H1 (cell line): ENCODE data around the gene RAB10. TPM values are rescaled to one million over a fixed set of nuclear protein-coding genes. Genes with fewer than 3 reads are reported as not detected.

ENCODE experiments used
- BCL11A ChIP-seq, 2 experiments: IDR thresholded peaks; one replicate each; pipeline ENCODE4 v1.6.1; 2011; ENCODE audit warnings: low read depth in 2 of 2, low read length in 2 of 2, mild to moderate bottlenecking in 2 of 2
- CTBP2 ChIP-seq: IDR thresholded peaks from 2 replicates; pipeline ENCODE4 v1.7.0; 2011; ENCODE audit warnings: borderline replicate concordance, mild to moderate bottlenecking, moderate library complexity, mixed read lengths, low read length; ENCODE audit not compliant: insufficient read depth, insufficient read length
- KDM5A ChIP-seq: fragments of 200-600 bp; IDR thresholded peaks from 2 replicates; pipeline ENCODE4 v1.7.1; 2012; ENCODE audit warnings: mild to moderate bottlenecking, low read length, inconsistent platforms, mixed read lengths
- NANOG ChIP-seq: IDR thresholded peaks from 2 replicates; pipeline ENCODE4 v1.6.1; 2011; ENCODE audit warnings: low read length, low read depth, mild to moderate bottlenecking, inconsistent platforms; ENCODE audit not compliant: insufficient read depth, poor library complexity, severe bottlenecking
- RFX5 ChIP-seq: IDR thresholded peaks from 2 replicates; pipeline ENCODE4 v1.6.1; 2011; ENCODE audit warnings: low read depth, low read length, improper control_type of control experiment, borderline replicate concordance
- polyA plus RNA-seq, 7 experiments: library from polyadenylated mRNA; depleted of rRNA in 3 of 7; stranded (reverse) in 5 of 7; unstranded in 2 of 7; fragments of >200 nt in 5 of 7; fragments of 200-250 nt in 2 of 7; gene quantifications; 1 replicate in 5 of 7; 2 replicates in 1 of 7; 4 replicates in 1 of 7; pipeline versions ENCODE4 v1.2.1 to v1.2.3, GENCODE V29; 2011 to 2013; ENCODE audit warnings: missing spikeins in 2 of 7, mixed read lengths in 2 of 7
- total RNA-seq: library from RNA; stranded (reverse); fragmentation: NEBNext Ultra II Directional; extraction: Animal tissue kit (Norgen Biotek cat#: 25700); gene quantifications from 2 replicates; pipeline ENCODE4 v1.2.1, GENCODE V29; 2021
- TF ChIP-seq, protein P1 (sequence below): IDR thresholded peaks from 2 replicates; pipeline ENCODE4 v1.6.1; 2012; ENCODE audit warnings: inconsistent platforms

Gene RAB10
- total and polyA plus RNA-seq, 2 of the 8 experiments (the other 6 are each of a cell fraction or from before 2014, with no cell fraction given), result 42.6 to 136 TPM

DNA sequence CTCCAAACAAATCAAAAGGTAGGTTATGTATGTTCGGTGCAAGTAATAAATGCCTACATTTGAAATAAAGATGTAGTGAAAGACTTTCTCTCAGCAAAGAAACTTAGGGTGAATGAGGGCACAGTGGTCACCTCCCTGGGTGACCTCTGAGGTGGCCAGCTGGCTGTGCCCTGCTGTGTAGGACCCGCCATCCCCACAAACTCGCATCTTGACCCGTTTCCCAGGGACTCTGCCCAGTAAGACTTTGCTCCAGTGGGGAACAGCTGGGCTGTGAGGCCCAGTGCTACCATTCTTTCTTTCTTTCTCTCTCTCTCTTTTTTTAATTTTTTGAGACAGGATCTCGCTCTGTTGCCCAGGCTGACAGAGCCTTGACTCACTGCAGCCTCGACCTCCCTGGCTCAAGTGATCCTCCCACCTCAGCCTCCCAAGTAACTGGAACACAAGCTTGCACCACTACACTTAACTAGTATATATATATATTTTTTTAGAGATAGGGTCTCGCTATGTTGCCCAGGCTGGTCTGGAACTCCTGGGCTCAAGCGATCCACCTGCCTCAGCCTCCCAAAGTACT lies 130.8 kb downstream of the RAB10 start (continued):
- TF ChIP-seq BCL11A (IDR thresholded peaks at IDR 0.05; ENCODE audit: low read depth in 2 of 2, low read length in 2 of 2) (no peak), NANOG (no peak), RFX5 (no peak), CTBP2 (no peak), KDM5A (no peak)
- TF ChIP-seq, protein P1, sequence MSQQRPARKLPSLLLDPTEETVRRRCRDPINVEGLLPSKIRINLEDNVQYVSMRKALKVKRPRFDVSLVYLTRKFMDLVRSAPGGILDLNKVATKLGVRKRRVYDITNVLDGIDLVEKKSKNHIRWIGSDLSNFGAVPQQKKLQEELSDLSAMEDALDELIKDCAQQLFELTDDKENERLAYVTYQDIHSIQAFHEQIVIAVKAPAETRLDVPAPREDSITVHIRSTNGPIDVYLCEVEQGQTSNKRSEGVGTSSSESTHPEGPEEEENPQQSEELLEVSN, result no peak
